Activated CD8-positive, alpha-beta memory T cell treated with anti-CD3 and anti-CD28 coated beads for 1 hour (primary cell): ENCODE measurements around the gene CLDN8.

Experiments used
- DNase-seq, 2 donors: peaks; one replicate each; pipeline ENCODE4 v3.0.0-alpha.2; 2020; ENCODE audit warnings: low read depth in 1 of 2; ENCODE audit errors: extremely low read depth in 1 of 2

Gene CLDN8

DNA sequence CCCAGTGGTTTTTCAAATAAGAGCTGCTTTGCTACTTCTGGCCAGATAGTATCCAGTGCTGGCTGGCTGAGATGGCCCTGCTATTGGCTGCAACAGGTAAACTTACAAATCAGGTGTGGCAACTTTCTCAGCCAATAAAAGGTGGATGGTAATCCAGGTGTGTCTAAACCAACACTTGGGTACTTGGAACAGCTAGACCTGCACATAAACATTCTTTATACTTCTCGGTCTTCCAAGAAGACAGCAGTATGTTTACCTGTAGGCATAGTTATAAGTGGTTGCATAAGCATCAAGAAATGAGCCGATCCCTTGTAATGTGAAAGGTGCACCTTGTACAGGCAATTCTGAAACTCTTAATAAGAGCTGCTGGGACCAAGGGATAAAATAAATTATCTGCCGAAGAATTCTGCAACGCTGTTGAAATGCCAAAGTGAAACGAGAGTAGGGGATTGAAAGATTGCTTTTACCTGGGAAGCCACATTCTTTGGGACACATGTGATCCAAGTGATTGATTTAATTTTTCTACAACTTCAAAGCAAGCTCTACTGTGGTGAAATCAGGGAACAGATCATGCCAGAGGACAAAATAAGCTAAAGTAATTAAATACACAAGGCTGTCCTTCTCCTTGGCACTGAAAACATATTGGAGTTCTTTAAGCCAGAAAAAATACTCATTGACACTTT lies at the start of gene CLDN8:
CLDN8 (minus strand) TSS at position 57 of the 683 bp plus-strand sequence. CDS start 172 bp downstream, outside the sequence.
- no peak for DNase-seq

DNA sequence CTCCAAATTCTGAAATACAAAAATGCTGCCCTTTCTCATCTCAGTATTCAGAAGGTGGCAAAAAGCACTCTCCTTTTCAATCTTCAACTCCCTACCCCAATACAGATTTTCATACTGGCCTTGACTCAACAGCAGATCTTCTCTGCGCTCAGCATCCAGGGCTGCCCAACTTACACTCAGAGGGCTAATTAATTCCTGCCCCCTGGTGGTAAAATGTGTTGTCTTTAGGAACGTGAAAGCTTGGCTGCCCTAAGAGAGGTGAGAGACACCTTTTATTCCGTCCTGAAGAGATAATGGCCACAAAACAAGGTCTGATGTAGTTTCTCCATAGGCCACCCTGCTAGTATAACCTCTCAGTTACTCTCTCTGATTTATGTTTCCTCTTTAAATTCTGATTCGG lies 41.9 kb upstream of the CLDN8 start:
- no peak for DNase-seq

DNA sequence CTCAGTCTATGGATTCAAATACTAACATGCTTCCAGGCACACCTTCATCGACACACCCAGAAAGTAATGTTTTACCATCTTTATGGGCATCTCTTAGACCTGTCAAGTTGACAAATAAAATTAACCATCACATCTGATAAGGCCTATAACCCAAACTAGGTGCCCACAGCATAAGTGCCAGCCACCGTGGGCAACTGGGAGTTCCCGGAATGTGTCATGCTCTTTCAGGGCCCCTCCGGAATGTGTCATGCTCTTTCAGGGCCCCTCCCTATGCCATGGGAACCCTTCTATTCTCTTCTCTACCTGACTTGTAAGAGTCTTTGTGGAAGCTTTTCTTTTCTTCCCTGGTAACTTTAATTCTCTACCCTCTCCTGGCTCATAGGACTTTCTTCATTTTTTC lies 40.2 kb upstream of the CLDN8 start:
- no peak for DNase-seq

DNA sequence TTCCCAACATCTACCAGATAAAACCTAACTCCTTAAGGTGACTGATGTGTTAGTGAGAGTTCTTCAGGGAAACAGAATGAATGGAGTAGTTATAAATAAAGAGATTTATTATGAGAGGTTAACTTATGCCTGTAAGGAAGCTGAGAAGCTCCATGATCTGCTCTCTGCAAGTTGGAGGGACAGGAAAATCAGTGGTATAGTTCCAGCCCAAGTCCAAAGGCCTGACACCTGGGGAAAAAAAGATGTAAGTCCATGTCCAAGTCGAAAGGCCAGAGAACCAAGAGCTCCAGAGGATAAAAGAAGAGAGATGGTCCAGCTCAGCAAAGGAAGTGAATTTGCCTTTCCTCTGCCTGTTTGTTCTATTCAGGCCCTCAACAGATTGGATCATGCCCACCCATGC lies 39.8 kb upstream of the CLDN8 start:
- no peak for DNase-seq

DNA sequence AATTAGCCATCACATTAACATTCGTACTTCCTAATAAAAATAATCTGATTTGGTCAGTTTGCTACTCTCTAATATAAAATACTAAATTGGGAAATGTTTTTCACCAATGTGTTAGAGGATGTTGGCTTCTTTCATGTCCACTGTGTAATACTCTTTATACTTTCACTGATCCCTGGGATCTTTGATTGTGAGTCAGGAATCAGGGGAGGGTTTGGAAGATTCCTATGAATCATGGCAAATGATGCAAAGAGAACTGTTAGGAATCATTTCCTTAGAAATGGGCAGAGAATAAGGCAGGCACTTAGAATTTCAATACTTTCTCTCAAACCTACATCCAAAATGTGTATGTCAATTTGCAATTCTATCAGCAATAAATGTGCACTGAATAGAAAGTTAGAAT lies 35.9 kb upstream of the CLDN8 start:
- DNase-seq = no peak

DNA sequence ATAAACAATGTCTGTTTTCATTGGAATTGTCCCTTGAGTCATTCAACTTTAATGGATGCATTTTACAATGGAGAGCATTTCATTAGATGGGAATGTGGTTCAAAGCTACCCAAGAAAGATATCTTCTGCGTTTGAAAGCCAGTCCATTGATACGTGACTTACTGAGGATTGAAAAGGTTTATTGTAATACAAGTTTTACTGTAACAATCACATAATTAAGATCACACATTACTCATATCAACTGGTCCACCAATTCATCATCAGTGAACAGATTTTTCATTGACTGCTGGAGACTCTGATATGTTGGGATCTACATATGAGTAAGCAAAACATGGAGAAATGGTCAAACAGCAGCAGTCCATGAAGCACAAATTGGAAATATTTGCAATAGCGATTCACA lies 34.0 kb upstream of the CLDN8 start:
- no peak for DNase-seq

DNA sequence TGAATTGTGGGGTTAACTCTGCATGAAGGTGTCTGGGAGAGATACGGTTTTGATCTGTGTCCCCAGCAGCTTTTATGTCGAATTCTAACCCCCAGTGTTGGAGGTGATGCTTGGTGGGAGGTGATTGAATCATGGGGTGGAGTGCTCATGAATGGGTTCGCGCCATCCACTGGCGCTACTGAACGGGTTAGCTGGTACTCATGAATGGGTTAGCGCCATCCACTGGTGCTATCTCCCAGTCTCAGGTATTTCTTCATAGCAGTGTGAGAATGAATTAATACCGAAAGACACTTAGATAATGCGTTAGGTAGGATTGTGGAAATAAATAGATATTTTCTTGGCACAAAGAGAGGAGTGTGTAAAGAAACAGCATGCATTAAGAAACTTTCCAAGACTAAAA lies 32.9 kb upstream of the CLDN8 start:
- no peak for DNase-seq

DNA sequence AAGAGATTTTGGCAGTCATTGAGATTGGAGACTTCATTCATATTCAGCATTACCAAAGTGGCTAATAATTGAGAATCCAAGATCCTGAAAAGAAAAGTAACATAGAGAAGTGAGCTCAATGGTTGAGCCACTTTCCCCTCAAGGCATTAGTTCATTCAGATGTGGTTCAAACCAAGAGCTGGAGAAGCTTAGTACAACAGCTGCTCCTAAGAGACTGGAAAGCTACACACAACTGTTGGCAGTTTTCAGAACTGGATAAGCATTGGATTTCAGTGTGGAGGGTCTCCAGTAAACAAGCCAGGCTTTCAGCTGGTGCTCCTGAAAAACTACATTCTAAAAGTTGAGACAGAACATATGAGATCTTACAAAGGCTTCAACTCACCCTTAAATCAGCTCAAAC lies 29.2 kb upstream of the CLDN8 start:
- no peak for DNase-seq

DNA sequence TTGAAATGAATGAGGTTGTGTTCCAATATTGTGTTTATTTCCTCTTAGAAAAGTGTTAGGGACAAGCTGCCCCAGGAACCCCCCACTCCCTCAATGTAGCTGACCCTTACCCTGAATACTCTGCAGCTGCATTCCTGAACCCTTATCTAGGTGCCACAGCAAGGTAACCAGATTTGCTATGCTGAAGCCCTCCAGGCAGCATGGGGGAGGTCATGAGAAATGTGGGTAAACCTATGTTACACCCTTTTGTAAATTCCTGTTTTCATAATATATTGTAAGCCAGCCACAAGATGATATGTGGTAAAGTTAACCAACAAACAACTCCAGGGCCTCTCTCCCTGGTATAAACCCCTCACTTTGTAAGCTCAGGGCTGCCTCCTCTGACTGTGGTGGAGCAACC lies 27.8 kb upstream of the CLDN8 start:
- no peak for DNase-seq

DNA sequence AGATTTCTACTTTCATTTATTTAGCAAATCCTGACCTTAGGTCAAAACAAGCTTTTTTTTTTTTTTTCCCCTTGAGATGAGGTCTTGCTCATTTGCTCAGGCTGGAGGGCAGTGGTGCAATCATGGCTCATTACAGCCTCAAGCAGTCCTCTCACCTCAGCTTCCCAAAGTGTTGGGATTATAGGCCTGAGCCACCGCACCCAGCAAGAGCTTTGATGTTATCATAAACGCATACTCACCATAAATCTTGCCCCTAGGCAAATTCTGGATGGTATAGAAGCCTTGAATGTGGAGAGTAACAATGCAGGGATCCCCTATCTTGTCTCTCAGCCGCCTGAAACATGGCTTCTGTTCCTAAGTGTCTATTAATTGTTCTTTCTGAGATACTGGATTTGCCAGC lies 24.8 kb upstream of the CLDN8 start:
- no peak for DNase-seq

DNA sequence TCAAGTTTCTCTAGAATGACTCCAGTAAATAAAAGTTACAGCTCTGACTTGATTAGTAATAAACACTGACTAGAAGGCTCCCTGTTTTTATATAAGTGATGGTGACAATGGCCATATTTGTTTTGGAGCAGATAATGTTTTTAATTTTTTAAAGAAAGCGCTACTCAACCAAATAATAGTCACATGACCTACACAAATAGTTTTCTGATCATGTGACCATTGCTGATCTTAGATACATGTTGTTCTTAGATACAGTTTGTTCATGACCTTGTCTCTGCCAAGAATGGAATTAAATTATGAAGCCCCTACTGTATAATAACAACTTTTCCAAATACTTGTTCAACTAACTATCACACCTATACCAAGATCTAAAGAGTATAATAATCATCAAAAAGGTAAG lies 22.3 kb upstream of the CLDN8 start:
- DNase-seq = no peak

DNA sequence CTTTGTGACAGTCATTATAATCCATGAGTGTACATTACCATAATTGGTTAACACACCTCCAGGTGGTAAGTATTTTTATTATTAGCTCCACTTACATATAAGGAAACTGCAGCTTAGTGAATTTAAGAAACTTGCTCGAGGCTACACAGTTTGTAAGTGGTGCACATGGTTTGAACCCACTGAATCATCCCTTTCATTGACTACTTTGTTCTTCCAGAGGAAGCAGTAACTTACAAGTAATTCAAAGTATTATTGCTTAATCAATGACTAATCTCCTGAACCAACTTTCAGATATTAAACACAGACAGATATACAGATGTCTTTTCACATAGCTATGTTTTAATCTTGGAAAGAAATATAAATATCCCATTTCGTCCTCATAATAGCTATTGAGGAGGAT lies 18.7 kb upstream of the CLDN8 start:
- no peak for DNase-seq

DNA sequence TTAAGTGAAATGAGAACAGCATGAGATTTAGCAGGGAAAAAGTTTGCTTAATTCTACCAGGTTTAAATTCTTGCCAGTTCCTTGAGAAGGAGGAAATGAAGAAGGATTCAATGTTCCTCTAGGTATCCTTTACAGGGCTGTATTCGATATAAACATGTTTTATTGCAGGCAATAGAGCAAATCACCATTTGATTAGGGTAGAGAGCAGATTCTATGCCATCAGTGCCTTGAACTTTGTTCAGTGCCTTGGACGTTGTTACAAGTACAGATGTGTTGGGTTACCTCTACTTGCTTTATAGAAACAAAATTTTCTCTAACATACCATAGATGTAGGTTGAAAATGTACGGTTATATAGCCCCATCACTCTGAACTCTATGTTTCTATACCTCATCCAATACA lies 18.2 kb upstream of the CLDN8 start:
- DNase-seq = no peak

DNA sequence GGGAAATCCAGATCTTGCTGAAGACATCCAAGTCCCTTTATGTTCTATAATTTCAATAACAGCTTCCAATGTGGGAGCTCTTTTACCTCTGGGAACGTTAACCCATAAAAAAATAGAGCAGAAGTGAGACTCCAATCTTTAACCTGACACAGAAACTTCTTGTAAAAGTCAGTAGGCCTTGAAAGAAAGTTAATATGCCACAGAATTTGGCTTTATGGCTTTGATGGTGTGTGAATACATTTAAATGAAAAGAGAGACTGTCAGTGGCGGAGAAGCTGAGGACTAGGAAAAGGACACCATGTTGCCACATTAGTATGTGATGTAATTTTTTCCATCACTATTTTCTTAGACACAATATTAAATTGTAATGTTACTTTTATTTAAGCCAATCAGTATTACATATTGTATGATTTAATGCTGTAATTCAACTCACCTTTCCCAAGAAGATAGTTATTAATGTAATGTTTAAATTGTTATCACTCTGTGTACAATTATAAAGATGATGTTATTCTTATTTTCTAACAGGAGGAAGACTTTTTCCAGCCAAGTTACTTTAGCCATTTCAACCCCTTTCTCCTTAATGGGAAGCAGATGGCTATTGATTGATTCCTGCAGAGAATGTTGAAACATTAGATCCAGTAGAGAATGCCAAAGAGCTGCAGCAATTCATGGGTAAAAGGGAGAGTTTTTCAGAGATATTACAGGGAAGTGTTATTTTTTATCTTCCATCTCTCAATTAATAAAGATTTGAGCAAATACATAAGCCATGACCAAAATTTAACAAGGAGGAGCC lies 17.5 kb upstream of the CLDN8 start:
- no peak for DNase-seq

DNA sequence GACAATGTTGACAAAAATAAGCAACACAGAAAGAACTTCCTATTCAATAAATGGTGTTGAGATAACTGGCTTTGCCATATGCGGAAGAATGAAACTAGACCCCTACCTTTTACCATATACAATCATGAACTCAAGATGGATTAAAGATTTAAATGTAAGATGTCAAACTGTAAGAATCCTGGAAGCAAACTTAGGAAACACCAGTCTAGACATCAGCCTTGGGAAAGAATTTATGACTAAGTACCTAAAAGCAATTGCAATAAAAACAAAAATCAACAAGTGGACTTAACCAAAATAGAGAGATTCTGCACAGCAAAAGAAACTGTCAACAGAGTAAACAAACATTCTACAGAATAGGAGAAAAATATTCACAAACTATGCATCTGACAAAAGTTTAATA lies 16.1 kb upstream of the CLDN8 start:
- no peak for DNase-seq

DNA sequence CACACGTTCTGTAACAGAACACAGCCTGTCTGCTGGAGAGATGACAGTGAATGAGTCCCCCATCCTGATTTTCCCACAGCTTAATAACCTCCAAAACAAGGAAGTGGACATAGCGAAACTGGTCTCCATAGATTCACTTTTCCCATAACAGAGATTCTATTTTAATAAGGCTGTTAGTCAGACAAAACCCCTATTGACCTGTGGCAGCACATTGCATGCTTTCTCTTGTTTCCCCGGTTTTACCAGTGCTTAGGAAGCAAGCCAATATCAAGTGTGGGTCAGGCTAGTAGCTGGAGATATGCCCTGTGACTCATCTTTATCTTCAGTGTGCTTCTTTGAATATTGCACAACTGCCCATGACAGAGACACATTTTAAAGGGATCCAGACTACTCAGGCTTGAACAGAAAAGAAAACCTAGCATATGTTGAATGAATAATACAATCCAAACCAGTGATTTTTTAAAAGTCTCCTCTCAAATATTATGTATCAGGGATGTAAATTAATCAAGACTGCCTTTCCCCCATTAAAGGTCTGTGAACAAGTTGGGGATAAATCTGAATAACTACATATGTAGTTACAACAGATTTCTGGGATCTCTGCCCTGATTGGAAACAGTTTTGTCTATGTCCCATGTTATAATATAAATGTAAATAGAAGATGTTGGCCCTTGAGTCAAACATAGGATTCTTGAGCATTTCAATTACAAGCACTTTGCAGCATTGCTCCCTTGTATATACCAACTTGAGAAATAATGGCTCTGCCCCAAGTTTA lies 11.9 kb upstream of the CLDN8 start:
- DNase-seq = no peak

DNA sequence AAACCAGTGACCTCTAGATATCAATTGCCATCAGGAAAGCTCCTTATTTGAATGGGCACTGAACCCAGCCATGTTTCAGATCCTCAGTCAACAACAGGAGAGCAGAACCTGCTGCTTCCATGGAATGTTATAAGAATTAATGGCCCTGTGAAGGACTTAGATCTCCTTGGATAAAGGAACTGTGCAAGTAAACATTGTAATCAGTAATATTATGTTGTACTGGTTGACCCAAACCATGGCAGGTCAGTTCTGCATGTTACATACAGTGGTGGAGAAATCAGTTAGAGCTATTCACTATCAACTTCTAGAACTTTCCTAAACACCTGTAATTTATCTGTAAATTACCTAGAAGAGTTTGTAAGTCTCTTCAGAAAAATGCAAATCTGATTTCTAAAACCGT lies 11.2 kb upstream of the CLDN8 start:
- DNase-seq = no peak

DNA sequence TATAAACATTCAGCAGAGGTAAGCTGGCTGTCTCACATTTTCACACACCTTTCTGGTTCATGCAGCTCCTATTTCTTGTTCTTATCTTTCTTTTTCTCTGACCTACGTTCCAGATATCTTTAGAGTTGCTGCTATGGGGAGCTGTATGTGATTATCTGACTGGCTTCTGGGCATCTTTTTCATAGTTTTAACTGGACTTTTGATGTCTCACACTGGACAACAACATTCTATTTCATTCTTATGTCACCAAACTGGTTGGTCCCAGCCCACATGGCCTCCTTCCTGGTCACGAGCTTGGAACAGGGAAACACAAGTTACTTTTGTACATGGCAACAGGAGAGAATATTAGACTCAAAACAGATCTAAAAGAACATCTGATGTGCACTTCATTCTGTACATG lies 7.7 kb upstream of the CLDN8 start:
- DNase-seq = no peak

DNA sequence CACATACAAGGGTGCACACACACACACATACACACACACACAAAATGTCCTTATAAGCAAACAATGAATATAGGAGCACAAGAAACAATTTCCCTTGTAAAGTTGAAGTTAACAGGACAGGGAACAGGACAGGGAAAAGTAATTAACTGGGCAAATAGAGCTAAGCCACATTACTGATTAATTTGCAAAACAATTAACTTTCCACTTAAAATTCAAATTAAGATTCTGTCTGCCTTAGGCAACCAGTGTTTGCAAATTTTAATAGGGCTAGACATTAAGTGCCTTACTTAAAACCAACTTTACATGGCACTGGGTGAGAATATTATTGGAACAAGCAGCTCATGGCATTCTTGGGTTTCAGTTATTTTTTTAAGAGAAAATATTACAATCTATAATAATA lies 6.8 kb upstream of the CLDN8 start:
- no peak for DNase-seq

DNA sequence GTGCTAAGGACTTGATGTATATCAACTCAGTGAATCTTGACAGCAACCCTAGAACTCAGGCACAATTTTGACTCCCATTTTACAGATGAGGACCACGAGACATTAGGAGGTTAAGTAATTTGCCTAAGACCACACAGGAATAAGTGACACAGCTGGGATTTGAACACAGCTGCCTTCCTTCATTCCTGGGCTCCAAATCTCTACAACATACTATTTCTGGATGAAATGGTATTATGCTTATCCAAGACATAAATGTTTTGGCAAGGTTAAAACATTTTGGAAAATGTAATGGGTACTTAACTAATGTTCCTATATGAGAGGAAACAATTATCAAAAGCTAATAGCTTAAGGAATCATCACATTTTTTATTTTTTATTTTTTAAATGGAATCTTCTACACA lies 4.8 kb downstream of the CLDN8 start:
- DNase-seq = no peak

DNA sequence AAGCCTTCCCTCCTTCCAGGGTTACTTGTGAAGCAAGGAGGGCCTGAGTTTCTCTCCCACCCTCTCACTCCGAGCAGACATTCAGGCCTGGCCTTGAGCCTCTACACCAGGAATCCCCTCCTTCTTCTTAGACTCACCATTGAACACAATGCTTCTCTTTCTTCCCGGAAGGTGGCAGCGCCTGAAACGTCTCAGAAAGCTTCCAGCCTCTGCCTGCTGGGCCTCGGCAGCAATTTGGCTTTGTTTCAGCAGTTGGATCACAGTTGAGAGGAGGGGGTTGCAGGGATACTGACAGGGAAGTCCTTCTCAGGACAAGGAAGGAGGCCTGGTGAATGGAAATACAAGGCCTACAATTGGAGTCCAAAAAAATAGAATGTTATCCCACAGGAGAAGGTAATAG lies 6.3 kb downstream of the CLDN8 start:
- no peak for DNase-seq

DNA sequence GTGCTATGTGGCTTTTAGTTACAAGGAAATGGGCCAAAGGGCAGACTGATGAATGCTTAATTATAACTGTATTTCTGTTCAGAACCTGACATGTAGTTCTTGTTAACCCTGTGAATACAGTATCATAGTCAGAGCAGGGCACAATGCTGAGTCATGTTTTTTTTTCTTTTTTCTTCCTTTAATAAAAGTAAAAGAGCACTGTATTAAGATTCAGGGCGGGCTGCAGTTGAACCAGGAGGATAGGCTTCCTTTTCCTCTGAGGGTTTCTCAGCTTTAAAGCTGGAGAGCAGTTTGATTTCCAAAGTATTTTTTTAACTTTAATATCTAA lies 8.7 kb downstream of the CLDN8 start:
- no peak for DNase-seq
